Fibroblast of gingiva (primary cell): ENCODE data around the gene FAM131C.
A peak's percentile ranks its signal among the peaks of the same experiment; 100 is the strongest.

ENCODE experiments used
- DNase-seq: peaks from one replicate; pipeline ENCODE4 v3.0.0-alpha.2; 2011; ENCODE audit warnings: low read depth

The FAM131C gene

DNA sequence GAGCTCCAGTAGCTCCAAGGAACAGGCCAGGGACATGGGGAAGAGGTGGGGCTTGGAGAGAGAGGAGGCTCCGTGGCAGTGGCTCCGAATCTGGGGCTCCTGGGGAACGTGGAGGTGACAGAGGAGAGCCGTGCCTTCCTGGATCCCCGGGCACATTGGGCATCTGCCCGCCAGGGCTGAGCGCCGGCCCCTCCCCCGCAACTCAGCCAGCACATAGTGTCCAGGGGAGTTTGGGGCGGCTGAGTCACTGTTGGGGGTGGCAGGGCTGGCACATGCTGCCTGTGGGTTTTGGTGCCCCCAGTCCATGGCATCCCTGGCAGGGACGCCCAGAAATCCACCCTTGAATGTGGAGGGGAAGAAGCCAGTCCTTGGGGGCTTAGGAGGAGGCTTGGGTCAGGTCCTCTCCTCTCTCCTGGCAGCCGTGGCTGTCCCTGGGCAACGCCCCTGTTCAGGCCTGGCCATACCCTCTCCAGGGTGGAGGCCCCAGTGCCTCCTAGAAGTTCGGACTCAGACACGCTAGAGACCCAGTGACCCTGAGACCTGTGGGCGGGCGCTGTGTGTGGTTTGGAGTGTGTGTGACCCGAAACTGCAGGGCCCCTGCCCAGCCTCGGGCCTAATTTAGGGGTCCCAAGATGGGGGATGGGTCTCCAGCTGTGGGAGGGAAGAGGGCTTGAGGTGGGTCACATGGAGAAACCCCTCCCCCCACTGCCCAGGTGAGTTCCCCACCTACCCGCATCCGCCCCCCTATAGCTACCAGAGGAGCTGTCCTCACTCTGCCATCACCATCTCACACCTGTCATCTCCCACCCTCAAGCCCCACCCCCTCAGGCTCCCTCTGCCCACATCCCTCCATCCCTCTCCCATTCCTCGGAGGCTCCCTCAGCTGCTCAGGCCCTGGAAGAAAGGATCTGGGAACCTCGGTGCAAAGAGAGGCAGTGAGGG lies 57.2 kb downstream of the FAM131C start:
- peak; percentile 26 for DNase-seq

DNA sequence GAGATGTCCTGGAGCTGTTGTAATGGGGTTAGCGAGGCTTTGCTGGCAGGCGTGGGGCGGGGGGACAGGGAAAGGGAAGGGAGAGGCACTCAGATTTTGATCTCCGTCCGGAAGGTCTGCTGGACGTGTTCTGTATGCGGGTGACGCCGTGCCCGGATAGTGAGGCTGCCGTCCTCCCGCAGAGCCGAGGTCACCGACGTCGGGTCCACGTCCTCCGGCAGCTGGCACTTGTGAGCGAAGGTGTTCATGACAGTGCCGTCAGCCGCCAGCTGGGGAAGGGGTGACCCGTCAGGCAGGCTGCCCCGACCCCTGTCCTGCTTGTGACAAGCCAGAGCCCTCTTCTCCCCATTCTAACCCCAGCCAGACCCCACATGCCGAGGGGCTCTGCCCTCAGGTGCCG lies 58.0 kb downstream of the FAM131C start:
- no peak for DNase-seq

DNA sequence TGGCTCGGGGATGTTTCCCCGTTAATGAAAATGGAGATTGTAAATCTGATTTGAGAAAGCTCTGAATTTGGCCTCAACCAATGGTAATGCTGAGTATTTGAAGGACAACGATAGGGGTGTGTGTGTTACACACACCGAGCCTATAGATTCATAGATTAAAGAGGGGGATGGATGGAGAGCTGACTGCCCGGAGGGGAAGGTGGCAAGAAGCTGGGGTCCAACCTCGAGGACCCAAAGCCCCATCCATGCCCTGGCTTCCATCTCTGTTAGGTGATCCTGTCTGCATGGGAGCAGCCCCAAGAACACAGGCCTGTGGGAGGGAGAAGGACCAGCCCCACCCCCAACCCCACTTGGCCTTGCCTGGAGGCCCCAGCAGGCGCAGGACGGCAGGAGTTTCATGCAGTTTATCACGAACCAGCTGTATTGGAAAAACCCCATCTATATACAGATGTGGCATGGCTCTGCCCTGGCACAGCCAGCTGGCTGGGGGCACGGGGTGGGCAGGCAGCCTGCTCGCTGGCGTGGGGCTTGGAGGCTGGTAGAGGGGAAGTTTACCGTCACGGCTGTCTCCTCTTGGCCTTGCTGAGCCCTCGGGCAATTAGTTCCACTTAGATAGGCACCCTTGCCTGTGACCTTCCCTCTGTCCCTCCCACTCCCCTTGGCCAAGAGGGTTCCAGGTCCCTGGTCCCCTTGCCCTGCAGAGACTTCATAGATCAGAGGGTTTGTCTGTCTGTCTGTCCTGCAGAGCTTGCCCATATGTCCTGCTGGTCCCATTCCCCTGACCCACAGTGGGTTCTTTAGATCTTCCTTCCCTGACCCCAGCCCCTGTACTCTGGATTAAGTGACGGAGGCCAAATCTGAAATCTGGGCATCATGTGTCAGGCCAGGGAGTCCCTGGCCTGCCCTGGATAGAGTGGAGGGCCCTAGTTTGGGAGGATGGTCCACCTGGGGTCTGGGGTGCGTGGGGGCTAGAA lies 58.7 kb downstream of the FAM131C start:
- no peak for DNase-seq

DNA sequence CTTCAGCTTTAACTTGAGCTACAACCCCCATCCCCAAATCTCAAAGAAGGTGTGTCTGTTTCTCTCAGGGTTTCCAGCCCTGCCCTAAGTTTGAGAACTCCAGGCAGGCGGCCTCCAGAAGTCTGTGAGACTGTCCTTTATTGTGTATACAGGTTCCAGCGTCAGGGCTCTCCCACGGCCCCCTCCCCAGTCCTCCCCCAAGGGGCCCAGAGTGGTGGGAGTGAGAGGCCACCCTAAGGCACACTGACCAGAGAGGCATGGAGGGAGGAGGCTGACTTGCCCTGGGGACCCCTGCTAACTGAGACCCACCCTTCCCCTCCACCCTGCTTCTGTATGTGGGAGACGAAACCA lies 59.6 kb downstream of the FAM131C start:
- no peak for DNase-seq

DNA sequence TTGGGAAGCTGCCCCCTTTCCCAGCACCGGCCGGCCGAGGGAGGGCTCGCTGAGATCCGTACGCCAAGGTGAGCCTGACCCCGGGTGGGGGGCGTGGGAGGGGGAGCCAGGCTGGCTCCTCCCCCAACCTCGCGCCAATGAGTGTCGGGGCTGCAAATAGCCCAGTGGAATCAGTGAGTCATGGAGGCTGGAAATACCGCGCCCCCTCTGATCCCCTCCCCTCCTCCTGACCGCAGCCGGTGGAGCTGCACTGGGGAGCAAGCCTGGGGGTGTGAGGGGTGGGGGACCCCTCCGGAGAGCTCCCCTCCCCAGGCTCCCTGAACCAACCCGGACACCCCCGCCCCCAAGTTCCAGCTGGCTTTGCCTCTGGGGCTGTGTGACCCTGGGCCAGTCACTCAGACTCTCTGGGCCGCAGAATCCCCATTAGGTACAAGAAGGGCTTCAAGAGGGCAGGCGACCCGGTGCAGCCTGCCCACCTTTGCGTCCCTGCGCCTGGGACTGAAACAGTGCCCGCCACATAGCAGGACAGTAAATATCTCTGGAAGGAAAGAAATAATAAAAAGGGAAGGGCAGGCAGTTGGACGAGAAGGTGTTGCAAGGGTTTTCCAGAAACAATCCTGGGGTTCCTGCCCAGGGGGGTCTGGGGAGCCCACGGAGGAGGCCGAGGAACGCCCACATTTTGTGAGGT lies 60.1 kb downstream of the FAM131C start:
- peak; percentile 40 for DNase-seq

DNA sequence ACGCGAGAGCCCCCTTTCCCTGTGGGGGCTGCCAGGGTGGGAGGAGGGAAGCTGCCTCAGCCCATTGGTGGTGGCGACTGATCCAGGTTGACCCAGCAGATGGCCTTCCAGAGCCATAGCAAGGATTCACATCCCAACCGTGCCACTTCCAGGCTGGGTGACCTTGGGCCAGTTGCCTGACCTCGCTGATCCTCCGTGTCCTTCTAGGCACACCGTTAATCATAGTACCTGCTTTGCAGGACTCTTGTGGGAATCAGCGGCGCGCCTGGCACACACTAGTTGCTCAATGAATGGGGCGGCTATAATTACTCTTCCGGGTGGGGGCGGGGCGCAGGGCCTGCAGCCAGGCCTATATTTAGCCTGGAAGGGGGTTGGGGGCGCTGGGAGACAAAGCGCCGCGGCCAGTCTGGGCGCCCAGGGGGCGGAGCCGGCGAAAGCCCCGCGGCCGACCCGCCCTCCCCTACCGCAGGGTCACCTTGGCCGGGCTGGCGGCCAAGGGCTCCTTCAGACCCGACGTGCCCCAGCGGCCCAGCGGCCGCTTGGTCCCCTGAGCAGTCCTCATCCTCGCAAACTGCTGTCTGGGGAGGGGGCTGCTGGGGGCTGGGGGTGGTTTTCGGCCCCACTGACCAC lies 60.7 kb downstream of the FAM131C start:
- peak; percentile 58 for DNase-seq

DNA sequence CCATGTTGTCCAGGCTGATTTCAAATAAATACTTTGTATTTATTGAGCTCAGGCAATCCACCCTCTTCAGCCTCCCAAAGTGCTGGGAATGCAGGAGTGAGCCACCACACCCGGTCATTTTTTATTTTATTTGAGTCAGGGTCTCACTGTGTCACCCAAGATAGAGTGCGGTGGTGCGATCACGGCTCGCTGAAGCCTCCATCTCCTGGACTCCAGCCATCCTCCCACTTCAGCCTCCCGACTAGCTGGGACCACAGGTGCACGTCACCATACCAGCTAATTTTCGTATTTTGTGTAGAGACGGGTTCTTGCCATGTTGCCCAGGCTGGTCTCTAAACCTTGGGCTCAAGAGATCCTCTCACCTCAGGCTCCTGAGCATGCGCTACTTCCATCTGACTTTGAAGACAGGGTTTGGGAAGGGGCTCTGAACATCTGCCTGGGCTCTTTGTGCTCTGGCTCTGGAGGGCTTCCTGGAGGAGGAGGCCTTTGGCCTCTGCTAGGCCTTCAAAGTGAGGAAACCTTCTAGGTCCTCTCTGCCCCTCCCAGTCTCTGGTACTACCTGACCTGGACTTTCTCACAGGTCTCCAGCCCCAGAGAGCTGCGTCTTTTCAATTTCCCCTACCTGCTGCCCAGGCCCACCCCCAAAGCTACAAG lies 61.4 kb downstream of the FAM131C start:
- no peak for DNase-seq

DNA sequence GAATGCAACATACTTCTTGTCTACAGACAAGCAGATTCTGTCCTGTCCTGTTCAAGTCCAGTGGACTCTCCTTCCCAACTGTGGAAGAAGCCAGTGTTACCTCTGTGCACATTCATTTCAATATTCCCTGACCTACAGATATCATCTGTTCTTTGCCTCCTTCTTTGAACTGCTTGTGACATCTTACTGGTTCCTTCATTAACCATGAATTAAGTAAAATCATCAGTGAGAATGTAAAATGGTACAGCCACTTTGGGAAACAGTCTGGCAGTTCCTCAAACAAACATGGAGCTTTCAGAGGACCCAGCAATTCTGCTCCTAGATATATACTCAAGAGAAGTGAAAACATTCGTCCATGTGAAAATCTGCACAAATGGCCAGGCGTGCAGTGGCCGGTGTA lies 62.6 kb downstream of the FAM131C start:
- DNase-seq: no peak

DNA sequence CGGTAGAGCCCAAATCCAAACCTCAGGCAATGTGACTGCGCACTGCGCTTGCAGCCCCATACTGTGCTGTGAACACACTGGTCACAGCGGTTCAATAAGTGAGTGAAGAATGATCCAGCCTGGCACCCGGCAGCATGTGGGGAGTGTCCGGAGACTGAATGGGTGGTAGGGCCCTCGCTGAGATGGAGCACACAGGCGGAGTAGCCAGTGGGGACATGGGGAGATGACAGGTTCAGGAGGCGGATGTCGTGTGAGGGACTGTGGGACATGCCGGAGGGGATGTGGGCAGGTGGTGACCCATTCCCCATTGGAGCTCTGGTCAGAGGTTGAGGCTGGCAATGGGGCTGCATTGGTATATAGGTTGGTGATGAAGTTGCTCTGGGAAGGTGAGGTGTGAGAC lies 63.8 kb downstream of the FAM131C start:
- no peak for DNase-seq

DNA sequence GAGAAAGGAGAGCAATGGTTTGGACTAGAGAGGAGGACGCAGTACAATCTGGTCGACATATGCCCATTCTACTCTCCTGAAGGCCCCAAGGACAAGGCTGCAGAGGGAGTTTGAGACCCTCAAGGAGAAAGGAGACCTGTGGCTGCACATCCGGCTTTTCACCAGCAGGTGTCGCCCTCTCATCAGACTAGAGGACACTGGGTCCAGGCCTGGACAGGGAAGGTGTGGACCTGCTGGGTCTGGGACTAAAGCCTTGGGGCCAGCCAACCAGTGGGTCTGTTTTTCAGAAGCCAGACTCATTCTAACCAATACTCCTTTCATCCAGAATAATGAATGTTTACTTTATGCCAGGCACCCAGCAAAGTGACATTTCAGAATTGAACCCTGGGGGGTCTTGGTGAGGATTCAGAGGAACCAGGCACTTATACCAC lies 64.4 kb downstream of the FAM131C start:
- peak; percentile 45 for DNase-seq
